Measurements from ENCODE around the gene NUDT12.

Gene NUDT12

GRCh38 chr5:103512500-103512899, 50.1 kb downstream of the NUDT12 start:
- H2AFZ ChIP-seq, result peak overlapping the region; percentile 22
- H3K27me3 ChIP-seq (ENCODE audit: control insufficient read depth, insufficient read depth, low read length), result no peaks in the 10 kb centered on the region
- no peaks in the 10 kb centered on the region for H3K4me1 ChIP-seq
- H3K9ac ChIP-seq, result no peak overlapping the region
- no peak overlapping the region for H3K4me3 ChIP-seq (ENCODE audit: low read depth, low read length)
- no peaks in the 10 kb centered on the region for H3K9me3 ChIP-seq (ENCODE audit: control insufficient read depth, low read length)
- TF ChIP-seq, protein P1, sequence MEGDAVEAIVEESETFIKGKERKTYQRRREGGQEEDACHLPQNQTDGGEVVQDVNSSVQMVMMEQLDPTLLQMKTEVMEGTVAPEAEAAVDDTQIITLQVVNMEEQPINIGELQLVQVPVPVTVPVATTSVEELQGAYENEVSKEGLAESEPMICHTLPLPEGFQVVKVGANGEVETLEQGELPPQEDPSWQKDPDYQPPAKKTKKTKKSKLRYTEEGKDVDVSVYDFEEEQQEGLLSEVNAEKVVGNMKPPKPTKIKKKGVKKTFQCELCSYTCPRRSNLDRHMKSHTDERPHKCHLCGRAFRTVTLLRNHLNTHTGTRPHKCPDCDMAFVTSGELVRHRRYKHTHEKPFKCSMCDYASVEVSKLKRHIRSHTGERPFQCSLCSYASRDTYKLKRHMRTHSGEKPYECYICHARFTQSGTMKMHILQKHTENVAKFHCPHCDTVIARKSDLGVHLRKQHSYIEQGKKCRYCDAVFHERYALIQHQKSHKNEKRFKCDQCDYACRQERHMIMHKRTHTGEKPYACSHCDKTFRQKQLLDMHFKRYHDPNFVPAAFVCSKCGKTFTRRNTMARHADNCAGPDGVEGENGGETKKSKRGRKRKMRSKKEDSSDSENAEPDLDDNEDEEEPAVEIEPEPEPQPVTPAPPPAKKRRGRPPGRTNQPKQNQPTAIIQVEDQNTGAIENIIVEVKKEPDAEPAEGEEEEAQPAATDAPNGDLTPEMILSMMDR (IDR thresholded peaks at IDR 0.05), result no peak
- H3K36me3 ChIP-seq (ENCODE audit: control insufficient read depth, insufficient read depth, low read length), result no peaks in the 10 kb centered on the region
- no peaks in the 10 kb centered on the region for H3K79me2 ChIP-seq
- no peak overlapping the region for H3K27ac ChIP-seq
- H3K4me2 ChIP-seq (ENCODE audit: low read length), result no peak overlapping the region

GRCh38 chr5:103511554-103511885, 51.1 kb downstream of the NUDT12 start:
- H3K4me1 ChIP-seq, result no peaks in the 10 kb centered on the region
- H2AFZ ChIP-seq, result no peak overlapping the region
- H3K27ac ChIP-seq, result no peak overlapping the region
- H3K27me3 ChIP-seq (ENCODE audit: control insufficient read depth, insufficient read depth, low read length), result no peaks in the 10 kb centered on the region
- no peaks in the 10 kb centered on the region for H3K79me2 ChIP-seq
- H3K4me2 ChIP-seq (ENCODE audit: low read length), result no peak overlapping the region
- no peak overlapping the region for H3K9ac ChIP-seq
- H3K4me3 ChIP-seq (ENCODE audit: low read depth, low read length), result no peak overlapping the region
- TF ChIP-seq, protein P1 (IDR thresholded peaks at IDR 0.05), result no peak
- H3K9me3 ChIP-seq (ENCODE audit: control insufficient read depth, low read length), result no peaks in the 10 kb centered on the region
- H3K36me3 ChIP-seq (ENCODE audit: control insufficient read depth, insufficient read depth, low read length), result no peaks in the 10 kb centered on the region

DNA sequence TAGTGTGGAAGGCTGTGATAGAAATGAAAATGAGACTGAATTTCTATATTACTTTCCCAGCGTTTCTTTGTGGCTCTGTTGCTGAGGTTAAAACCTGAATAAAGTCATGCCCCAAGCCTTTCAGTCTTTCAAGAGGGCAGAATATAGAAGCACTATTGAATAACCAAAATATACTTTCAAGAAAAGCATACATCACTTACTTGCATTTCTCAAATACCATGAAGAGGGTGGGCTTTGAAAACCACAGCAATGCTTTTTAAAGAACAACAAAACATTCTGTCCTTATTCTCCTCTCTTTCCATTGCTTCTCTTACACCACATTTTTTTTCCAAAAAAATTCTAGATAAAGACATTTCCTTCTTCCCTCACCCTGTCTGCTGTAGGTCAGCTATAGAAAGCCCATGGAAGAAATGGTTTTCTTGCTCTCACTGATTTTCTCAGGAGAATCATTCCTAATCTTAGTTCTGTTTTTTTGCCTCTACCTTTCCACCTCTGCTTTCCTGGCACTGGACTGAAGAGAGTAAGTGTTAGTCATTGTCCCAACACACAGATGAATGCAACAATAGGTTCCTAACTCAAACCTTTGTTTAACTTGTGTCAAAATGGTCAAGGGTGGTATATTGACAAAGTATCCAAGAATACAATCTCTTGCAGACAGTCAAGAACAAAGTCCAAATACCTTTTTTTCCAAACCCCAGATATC, 51.6 kb downstream of the NUDT12 start:
- no peaks in the 10 kb centered on the region for H3K9me3 ChIP-seq (ENCODE audit: control insufficient read depth, low read length)
- TF ChIP-seq, protein P1 (IDR thresholded peaks at IDR 0.05), result no peak
- no peaks in the 10 kb centered on the region for H3K79me2 ChIP-seq
- H3K4me2 ChIP-seq (ENCODE audit: low read length), result no peak overlapping the region
- no peak overlapping the region for H3K9ac ChIP-seq
- H3K27me3 ChIP-seq (ENCODE audit: control insufficient read depth, insufficient read depth, low read length), result no peaks in the 10 kb centered on the region
- no peak overlapping the region for H3K27ac ChIP-seq
- no peaks in the 10 kb centered on the region for H3K4me1 ChIP-seq
- no peak overlapping the region for H3K4me3 ChIP-seq (ENCODE audit: low read depth, low read length)
- no peak overlapping the region for H2AFZ ChIP-seq
- no peaks in the 10 kb centered on the region for H3K36me3 ChIP-seq (ENCODE audit: control insufficient read depth, insufficient read depth, low read length)

- H3K36me3 ChIP-seq (ENCODE audit: control insufficient read depth, insufficient read depth, low read length), result no peaks in the 10 kb centered on the region
- no peak overlapping the region for H3K4me3 ChIP-seq (ENCODE audit: low read depth, low read length)
- no peak overlapping the region for H3K4me2 ChIP-seq (ENCODE audit: low read length)
- no peaks in the 10 kb centered on the region for H3K4me1 ChIP-seq
- no peak overlapping the region for H3K9ac ChIP-seq
- H3K27ac ChIP-seq, result no peak overlapping the region
- no peaks in the 10 kb centered on the region for H3K79me2 ChIP-seq
- H2AFZ ChIP-seq, result no peak overlapping the region
- TF ChIP-seq, protein P1 (IDR thresholded peaks at IDR 0.05), result no peak
- H3K27me3 ChIP-seq (ENCODE audit: control insufficient read depth, insufficient read depth, low read length), result no peaks in the 10 kb centered on the region
- H3K9me3 ChIP-seq (ENCODE audit: control insufficient read depth, low read length), result no peaks in the 10 kb centered on the region
Observed at GRCh38 chr5:103505581-103506305, 56.8 kb downstream of the NUDT12 start.

All from parathyroid adenoma (tissue), 2 donors.